Esophagus mucosa (tissue), 1 donor: ENCODE data around the gene CCDC88C. TPM values are rescaled to one million over a fixed set of nuclear protein-coding genes. Genes with fewer than 3 reads are reported as not detected.
"Not testable (repeated sequence)": the region's sequence is repeated elsewhere in the genome, so short reads cannot be mapped to it uniquely, and the experiment has no call there.

Experiments
- ATAC-seq: fragments of 200-7000 bp; cut with Tn5 transposase; one replicate; pipeline ENCODE4 v1.9.1; 2020
- total RNA-seq: library from RNA; stranded (reverse); gene quantifications from one replicate; pipeline ENCODE4 v1.2.4, GENCODE V29; 2023
- donor health status: DM: yes; HTN: yes; CAD: no.

The CCDC88C gene, protein sequence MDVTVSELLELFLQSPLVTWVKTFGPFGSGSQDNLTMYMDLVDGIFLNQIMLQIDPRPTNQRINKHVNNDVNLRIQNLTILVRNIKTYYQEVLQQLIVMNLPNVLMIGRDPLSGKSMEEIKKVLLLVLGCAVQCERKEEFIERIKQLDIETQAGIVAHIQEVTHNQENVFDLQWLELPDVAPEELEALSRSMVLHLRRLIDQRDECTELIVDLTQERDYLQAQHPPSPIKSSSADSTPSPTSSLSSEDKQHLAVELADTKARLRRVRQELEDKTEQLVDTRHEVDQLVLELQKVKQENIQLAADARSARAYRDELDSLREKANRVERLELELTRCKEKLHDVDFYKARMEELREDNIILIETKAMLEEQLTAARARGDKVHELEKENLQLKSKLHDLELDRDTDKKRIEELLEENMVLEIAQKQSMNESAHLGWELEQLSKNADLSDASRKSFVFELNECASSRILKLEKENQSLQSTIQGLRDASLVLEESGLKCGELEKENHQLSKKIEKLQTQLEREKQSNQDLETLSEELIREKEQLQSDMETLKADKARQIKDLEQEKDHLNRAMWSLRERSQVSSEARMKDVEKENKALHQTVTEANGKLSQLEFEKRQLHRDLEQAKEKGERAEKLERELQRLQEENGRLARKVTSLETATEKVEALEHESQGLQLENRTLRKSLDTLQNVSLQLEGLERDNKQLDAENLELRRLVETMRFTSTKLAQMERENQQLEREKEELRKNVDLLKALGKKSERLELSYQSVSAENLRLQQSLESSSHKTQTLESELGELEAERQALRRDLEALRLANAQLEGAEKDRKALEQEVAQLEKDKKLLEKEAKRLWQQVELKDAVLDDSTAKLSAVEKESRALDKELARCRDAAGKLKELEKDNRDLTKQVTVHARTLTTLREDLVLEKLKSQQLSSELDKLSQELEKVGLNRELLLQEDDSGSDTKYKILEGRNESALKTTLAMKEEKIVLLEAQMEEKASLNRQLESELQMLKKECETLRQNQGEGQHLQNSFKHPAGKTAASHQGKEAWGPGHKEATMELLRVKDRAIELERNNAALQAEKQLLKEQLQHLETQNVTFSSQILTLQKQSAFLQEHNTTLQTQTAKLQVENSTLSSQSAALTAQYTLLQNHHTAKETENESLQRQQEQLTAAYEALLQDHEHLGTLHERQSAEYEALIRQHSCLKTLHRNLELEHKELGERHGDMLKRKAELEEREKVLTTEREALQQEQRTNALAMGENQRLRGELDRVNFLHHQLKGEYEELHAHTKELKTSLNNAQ (N-terminal part only)
- 26.7 TPM for total RNA-seq

DNA sequence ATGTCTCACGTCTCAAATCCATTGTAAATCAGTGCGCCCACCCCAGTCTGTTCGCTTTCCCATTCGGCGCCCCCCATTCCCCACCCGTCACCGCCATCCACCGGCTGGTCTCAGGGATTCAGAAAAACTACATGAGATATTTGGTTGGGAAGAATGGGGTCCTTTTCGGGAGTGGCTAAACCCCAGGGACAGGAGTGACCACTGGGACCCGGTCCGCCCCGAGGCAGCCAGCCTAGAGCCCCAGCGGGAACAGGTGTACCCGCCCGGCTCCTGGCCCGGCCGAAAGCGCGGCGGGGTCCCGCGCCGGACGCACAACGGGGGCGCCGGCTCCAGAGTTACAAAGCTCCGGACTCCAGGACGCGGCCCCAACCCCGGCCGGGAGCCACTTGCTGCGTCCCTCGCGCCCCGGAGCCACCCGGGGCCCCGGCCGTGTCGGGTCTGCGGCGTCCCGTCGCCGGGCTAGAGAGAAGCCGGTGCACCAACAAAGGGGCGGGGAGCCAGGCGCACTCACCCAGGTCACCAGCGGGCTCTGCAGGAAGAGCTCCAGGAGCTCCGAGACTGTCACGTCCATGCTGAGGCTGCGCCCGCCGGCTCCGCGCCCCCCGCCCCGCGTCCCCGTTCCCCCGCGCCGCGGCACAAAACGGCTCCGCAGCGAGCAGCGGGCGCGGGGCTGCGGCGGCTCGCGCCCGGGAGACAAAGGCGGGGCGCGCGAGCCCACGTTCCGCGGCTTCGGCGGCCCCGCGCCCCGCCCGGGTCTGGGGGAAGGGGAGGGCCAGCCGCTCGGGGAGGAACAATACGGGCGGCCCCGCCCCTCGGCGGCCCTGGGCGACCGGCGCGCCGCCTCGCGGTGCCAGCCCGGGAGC lies at the start of gene CCDC88C:
Gene CCDC88C (minus strand): TSS at position 701 of the 863 bp plus-strand sequence. CDS start 130 bp downstream, at position 571.
- peak; percentile 68 for ATAC-seq

DNA sequence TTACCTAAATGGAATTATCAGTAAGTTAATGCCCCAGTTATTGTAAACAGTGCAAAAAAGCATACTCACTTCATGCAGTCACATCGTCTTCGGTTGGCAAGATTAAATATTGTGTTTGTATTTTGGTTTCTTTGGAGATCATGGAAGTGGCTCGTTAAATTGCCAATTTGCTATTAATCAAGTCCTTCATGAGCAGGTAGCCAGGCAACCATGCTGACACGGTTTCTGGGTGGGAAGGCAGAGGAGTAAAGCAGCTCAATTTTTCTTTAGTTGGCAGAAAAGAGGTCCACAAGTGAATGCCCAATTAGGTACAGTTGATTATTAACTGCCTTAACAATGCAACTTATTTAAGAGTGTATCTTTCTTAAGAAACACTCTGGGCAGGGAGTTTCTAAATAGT lies 48.6 kb upstream of the CCDC88C start:
- ATAC-seq = no peak

DNA sequence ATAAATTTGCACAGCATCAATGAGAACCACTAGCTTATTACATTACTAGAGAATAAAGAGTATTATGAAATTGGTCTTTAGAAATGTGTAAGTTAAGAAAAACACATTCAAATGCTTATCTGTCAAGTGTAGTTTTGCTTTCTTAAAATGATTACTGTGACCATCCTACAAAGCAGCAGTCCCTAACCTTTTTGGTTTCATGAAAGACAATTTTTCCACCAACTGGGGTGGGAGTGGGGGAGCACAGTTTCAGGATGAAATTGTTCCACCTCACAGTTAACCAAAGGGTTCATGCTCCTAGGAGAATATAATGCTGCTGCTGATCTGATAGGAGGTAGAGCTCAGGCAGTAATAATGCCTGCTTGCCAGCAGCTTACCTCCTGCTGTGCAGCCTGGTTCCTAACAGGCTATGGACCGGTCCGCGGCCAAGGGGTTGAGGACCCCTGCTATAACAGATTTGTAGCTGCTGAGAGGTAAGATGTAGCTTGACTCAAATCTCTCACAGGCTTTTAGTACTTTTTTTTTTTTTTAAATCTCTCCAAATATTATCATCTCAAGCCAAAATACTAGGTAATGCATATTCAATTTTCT lies 47.1 kb upstream of the CCDC88C start:
- no peak for ATAC-seq

DNA sequence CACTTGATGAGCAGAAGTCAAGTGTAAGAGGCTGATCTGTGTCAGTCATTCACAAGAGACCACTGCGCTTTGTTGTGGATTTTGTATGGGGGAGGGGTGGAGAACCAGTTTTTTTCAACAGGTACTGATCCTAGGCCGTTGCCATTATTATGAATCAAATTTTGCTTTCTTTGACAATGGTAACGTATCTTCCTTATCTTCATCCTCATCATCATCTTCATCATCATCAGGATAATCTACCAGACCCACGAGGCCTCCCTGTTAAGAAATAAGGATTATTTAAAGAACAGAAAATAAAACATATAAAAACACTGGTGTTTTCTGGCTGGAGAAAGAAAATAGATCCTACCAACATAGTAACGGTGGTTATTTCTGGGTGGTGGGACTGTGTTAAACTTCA lies 41.0 kb upstream of the CCDC88C start:
- no peak for ATAC-seq

DNA sequence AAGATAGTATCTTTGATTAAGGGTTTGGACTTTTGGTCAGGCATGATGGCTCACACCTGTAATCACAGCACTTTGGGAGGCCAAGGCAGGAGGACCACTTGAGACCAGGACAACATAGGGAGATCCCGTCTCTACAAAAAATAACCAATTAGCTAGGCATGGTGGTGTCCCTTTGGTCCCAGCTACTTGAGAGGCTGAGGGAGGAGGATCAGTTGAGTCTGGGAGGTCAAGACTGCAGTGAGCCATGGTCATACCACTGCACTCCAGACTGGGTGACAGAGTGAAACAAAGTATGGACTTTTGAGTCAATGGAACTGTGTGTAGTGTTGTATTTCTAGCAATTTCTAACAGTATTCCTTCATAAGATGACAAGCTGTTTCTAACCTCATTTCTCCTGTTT lies 38.7 kb upstream of the CCDC88C start:
- no peak for ATAC-seq

DNA sequence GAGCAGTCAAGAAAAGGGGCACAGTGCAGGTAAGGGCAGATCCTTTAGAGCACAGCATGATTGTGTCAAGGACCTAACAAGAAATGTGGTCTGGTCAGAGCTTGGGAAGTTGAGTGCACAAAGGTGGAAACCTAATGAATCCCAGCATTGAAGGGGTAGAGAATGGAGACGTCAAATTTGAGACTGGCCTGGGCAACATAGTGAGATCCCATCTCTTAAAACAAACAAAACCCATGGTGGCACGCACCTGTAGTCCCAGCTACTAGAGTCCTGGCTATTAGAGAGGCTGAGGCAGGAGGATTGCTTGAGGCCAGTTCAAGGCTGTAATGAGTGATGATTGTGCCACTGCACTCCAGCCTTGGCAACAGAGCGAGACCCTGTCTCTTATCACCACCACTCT lies 37.0 kb upstream of the CCDC88C start:
- no peak for ATAC-seq

DNA sequence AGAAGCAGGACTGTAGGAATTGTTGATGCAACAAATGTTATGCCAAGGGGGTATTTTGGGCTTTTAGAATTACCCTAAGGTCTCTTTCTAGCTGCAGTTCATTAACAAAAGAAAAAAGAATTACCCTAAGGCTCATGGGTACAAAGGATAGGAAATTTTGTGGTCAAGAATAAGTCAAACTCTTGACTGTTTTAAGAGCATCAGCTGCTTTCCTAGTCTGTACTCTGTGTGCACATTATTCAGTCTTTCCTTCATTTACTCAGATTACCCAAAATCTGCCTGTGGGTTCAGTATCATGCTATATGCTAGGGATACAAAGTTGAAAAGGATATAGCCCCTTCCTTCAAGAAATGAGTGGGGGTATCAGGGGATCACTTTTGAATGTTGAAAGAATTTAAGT lies 36.5 kb upstream of the CCDC88C start:
- no peak for ATAC-seq

DNA sequence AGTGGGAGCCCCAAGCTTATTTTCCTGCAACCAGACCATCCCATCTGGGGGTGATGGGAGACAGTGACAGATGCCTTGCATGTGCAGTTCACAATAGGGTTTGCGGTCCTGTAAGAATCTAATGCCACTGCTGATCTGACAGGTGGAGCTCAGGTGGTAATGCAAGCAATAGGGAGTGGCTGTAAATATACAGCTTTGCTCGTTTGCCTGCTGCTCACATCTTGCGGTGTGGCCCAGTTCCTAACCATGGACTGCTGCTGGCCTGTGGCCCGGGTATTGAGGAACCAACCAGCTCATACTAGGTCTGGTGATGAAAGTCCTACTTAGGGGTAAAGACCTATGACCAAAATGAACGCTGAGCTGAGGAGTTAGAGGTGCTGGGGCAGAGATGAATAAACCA lies 36.1 kb upstream of the CCDC88C start:
- peak; percentile 50 for ATAC-seq

DNA sequence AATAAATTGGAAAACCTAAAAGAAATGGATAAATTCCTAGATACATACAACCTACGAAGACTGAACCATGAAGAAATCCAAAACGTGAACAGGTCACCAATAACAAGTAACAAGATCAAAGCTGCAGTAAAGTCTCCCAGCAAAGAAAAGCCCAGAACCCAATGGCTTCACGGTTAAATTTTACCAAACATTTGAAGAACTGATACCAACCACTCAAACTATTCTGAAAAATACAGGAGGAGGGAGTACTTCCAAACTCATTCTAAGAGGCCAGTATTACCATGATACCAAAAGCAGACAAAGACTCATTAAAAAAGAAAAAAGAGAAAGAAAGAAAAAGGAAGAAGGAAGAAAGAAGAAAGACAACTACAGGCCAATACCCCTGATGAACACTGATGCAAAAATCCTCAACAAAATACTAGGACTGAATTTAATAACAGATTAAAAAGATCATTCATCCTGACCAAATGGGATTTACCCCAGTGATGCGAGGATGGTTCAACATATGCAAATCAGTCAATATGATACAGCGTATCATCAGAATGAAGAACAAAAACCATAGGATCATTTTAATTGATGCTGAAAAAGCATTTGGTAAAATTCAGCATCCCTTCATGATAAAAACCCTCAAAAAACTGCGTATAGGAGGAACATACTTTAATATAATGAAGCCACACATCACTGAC lies 26.9 kb upstream of the CCDC88C start:
- ATAC-seq = no peak

DNA sequence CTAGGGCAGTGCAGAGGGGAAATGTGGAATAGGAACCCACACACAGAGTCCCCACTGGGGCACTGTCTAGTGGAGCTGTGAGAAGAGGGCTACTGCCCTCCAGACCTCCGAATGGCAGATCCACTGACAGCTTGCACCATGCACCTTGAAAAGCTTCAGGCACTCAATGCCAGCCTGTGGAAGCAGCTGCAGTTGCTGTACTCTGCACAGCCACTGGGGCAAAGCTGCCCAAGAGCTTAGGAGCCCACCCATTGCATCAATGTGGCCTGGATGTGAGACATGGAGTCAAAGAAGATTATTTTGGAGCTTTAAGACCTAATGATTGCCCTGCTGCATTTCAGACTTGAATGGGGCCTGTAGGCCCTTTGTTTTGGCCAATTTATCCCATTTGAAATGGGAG lies 21.7 kb upstream of the CCDC88C start:
- no peak for ATAC-seq

DNA sequence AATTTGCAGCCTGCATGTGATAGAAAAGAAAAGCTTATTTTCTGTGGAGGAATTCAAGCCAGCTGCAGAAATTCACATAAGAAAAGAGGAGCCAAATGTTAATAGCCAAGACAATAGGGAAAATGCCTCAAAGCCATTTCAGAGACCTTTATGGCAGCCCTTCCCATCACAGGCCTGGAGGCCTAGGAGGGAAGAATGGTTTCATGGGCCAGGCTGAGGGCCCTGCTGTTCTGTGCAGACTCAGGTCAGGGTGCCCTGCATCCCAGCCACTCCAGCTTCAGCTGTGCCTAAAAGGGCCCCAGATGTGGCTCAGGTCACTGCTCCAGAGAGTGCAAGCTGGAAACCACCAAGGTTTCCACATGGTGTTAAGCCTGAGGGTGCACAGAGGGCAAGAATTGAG lies 21.2 kb upstream of the CCDC88C start:
- no peak for ATAC-seq

DNA sequence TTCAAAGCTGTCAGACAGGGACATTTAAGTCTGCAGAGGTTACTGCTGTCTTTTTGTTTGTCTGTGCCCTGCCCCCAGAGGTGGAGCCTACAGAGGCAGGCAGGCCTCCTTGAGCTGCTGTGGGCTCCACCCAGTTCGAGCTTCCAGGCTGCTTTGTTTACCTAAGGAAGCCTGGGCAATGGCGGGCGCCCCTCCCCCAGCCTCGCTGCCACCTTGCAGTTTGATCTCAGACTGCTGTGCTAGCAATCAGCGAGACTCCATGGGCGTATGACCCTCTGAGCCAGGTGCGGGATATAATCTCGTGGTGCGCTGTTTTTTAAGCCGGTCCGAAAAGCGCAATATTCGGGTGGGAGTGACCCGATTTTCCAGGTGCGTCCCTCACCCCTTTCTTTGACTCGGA lies 18.6 kb upstream of the CCDC88C start:
- ATAC-seq = not testable (repeated sequence)

DNA sequence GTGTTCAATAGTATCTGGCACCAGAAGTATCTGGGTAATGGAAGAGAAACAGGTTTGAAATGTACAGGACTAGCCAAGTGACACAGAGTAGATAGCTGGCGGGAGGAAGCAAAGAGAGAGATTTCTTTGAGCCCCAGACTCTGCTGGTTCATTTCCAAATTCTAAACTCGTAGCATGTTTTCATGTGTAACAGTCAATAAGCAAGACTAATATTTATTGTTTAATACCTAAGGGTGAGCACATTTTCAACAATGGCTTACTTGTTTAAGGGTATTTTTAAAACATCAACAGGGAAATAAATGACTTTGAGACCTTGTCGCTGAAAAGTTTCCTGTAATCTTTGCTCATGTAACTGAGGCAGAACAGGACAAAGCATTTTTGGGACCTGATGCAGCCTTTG lies 11.8 kb upstream of the CCDC88C start:
- ATAC-seq = peak; percentile 28

DNA sequence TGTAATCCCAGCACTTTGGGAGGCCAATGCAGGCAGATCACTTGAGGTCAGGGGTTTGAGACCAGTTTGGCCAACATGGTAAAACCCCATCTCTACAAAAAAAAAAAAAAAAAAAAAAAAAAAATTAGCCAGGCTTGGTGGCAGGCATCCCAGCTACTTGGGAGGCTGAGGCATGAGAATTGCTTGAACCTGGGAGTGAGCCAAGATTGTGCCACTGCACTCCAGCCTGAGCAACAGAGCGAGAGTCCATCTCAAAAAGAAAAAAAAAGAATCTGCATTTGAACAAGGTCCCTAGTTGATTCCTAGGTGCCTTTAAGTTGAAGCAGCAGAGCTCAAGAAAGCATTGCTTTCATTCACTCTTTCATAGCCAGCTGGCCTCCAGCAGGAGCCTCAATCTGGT lies 11.3 kb upstream of the CCDC88C start:
- ATAC-seq = not testable (repeated sequence)

DNA sequence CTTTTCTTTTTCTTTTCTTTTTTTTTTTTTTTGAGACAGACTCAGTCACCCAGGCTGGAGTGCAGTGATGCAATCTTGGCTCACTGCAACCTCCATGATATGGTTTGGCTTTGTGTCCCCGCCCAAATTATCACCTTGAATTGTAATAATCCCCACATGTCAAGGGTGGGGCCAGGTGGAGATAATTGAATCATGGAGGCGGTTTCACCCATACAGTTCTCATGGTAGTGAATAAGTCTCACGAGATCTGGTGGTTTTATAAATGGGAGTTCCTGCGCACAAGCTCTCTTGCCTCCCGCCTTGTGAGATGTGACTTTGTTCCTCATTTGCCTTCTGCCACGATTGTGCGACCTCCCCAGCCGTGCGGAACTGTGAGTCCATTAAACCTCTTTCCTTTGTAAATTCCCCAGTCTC lies 7.9 kb upstream of the CCDC88C start:
- ATAC-seq = peak; percentile 80

DNA sequence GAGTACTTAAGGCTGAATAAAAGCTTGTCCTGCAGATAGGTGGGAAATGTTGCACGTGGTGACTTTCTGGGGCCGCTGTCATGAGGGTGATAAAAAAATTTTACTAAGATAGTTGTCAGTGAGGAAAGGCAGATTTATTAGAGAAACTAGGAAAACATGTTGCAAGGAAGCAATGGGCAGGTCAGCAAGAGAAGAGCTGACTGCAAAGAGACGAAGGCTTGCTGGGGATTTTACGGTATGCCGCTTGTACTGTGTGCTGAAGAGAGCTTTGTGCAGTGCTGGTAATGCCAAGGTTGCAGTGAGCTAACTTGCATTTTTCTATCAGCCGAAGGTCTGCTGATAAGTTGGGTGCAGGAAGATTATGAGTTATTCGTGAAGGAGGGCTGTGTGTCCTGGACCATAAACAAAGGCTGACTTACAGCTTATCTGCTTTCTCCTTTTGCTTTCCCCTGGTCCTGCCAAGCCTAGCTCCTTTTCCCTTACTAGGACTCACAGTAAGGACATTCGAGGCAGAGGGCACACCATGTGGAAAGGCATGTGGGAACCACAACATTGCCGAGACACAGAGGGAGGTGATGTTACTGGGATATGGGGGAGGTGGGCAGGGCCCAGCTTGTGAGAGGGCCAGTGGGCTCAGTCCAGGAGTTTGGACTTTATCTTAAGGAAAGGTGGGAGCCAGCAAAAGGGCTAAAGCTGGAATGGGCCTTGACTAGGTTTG lies 7.4 kb upstream of the CCDC88C start:
- peak; percentile 43 for ATAC-seq

DNA sequence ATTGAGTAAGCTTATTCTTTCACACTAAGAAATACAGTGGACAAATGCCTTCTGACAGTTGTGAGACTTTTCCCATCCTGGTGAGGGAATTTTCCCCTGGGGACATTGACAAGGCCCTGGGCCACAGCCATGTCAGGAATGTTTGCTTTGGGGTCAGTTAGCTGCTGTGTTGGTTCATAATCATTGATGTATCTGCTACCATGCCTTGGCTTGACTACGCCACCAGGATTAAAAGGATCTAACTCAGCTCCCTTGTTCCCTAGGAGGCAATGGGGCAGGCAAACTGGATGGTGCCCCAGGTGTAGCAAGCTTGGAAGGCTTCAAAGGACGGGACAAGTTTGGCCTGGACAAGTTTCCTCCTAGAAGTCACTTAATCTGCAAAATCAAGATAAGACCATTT lies 3.1 kb upstream of the CCDC88C start:
- no peak for ATAC-seq

DNA sequence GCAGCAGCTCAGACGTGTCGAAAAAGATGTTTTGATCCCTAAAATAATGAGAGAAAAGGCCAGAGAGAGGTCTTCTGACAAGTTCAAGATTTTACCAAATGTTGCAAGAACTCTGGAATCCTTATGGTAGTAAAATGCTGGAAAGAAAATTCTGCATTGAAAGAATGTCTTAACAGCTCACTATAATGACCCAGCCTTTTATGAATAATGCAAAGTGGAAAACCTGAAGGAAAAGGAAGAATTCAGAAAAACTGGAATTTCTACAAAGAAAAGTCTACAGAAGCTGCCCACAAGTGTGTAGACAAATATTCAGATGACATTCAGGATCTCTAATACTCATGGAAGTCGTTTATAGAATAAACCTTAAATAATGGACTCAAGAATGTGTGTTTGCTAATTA lies 1.8 kb upstream of the CCDC88C start:
- no peak for ATAC-seq

DNA sequence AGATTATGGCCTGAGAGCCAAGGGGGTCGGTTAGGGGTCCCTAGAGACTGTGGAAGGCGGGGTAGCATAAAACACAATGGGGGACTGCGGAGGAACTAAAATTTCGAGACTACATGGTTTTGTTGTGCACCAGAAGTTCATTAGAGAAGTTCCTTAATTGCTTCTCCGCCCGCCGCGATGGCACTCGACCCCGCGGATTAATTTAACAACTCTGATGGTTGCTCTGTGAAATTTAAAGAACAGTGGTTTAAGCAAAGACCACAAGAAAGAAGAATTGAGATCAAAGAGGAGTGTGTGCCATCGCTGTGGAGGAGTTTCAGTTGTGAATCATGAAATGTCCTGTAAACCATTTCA lies 1.4 kb upstream of the CCDC88C start:
- ATAC-seq = no peak

DNA sequence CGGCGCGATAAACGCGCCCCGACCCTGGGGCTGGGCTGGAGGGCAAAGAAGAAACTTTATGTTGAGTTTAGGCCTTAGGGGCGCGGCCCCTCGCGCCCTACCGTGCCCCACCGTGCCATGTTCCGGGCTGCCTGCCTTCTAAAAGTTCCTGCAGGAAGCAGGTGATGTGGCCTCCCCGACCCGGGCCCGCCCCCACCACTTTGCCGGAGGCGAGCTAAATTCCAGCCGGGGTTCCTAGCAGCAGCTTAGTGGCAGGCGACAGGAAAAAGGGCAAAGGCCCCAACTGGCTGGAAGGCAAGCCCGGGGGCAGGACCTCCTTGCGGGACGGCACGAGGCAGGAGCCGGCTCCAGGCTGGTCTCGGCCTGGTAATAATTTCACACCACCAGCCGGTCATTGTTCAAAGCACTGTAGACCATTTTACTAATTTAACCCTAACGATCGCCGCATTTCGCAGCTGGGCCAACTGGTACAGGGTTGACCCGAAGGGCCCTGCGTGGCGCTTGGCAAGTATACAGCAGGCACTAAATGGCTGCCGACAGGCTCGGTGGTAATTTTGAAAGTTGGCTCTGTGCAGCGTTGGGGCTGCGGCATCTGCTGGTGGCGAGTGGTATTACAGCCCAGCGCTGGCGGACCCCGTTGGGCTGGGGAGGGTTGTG lies 895 bp upstream of the CCDC88C start:
- ATAC-seq = peak; percentile 75
